ENCODE results near the gene CHRNB1.

The CHRNB1 gene, protein sequence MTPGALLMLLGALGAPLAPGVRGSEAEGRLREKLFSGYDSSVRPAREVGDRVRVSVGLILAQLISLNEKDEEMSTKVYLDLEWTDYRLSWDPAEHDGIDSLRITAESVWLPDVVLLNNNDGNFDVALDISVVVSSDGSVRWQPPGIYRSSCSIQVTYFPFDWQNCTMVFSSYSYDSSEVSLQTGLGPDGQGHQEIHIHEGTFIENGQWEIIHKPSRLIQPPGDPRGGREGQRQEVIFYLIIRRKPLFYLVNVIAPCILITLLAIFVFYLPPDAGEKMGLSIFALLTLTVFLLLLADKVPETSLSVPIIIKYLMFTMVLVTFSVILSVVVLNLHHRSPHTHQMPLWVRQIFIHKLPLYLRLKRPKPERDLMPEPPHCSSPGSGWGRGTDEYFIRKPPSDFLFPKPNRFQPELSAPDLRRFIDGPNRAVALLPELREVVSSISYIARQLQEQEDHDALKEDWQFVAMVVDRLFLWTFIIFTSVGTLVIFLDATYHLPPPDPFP

DNA sequence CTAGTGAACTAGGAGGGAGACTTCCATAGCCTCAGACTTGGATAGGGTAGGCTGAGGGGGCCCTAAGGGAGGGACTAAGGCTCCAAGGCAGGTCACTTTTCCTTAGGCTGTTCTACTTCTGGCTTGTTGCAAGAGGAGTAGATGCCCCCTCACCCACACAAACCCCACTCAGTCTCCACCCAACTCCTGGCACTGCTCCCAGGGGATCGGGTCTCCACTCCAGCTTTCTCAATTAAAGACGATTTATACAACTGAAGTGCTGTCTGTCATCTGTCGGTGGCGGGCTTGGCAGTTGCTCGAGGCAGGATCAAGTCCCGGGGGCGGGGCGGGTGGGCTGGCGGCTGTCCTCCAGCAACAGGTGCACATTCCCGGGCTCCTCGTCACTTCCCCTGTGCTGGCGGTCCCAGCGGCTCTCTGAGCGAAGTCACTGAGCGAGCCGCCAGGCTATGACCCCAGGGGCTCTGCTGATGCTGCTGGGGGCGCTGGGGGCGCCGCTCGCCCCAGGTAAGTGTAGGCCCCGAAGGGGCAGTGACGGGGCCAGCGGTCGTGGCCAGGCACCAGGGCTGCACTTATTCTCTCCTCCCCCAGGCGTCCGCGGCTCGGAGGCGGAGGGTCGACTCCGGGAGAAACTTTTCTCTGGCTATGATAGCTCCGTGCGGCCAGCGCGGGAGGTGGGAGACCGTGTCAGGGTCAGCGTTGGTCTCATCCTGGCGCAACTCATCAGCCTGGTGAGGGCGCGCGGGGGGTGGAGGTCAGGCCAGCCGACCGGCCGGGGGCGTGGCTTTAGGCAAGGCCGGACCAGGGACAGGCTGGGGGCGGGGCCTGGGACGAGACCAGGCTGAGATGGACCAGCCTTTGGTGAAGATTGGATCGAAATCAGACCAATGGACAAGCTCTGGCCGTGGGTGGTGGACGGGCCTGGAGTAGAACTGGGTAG lies at the start of gene CHRNB1:
CHRNB1 (plus strand) TSS at position 380 of the 937 bp plus-strand sequence; CDS start at position 447, 67 bp downstream.
- no peak for DNase-seq (ENCODE audit: low read depth)

DNA sequence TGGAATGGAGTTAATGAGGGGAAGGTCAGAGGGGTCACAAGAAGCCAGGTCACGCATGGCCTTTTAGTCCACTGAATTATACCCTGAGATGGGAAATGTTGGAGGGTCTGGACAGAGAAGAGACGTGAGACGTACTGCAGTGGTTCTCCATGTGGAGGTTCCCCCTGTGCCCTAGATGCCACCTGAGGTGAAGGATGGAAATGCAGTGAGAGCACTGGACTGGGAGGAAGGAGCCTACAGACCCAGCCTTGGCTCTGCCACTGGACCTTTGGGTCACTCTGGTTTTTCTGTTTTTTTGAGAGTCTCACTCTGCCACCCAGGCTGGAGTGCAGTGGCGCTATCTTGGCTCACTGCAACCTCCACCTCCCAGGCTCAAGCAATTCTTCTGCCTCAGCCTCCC lies 48.7 kb upstream of the CHRNB1 start:
- DNase-seq (ENCODE audit: low read depth) = no peak

DNA sequence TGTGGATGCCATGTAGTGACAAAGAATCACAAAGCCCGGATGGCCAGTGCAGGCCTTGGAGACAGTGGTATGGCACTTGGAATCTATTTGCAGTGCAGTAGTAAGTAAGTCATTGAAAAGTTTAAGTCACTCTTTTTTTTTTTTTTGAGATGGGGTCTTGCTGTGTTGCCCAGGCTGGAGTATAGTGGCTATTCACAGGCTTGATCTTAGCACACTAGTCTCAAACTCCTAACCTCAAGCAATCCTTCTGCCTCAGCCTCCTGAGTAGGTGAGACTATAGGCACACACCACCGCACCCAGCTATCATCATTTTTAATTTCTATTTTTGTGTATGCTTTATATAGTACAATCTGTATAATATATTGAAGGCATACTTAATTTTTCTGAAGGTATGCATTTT lies 46.2 kb upstream of the CHRNB1 start:
- DNase-seq (ENCODE audit: low read depth) = no peak

DNA sequence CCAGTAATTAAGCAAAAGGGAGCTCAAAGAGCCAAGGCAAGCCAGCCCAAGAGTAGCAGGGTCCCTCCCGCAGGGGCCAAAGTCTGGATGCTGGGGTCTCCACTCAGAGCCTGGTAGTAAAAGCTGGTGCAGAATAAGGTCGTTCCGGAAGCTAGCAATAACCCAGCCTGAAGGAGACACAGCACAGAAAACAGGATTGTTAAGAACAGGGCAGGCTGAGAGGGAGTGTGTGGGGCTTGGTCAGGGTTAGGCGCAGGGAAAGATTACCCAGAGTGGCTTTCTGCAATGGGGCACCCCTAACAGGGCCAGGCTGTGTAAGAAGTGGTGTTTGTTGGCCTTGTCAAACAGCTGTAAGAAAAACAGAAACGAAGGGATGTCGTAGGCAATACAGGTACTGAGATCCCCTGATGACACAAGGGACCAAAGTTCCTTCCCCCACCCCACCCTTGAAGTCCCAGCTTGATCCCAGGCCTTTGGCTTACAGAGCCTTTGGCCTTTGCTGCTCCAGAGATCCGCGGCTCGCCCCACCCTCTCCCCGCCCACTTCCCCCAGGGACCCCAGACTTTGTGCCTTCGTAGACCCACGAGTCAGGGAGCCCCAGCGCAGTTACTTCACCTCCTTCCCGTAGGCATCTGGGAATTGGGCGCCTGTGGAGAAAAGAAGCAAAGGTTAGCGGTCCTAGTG lies 41.7 kb upstream of the CHRNB1 start:
- no peak for DNase-seq (ENCODE audit: low read depth)

DNA sequence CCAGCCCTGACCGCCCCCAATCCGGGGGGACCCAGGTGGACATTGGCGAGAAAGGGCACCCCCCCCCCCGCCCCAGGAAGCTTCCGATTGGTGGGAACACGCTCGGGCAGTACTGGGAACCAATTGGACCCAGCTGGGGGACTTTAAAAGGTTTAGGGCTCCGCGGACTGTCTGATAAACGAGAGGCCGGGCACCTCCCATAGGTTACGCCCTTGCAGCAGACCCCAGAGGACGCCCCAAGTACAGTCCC lies 41.2 kb upstream of the CHRNB1 start:
- no peak for DNase-seq (ENCODE audit: low read depth)

DNA sequence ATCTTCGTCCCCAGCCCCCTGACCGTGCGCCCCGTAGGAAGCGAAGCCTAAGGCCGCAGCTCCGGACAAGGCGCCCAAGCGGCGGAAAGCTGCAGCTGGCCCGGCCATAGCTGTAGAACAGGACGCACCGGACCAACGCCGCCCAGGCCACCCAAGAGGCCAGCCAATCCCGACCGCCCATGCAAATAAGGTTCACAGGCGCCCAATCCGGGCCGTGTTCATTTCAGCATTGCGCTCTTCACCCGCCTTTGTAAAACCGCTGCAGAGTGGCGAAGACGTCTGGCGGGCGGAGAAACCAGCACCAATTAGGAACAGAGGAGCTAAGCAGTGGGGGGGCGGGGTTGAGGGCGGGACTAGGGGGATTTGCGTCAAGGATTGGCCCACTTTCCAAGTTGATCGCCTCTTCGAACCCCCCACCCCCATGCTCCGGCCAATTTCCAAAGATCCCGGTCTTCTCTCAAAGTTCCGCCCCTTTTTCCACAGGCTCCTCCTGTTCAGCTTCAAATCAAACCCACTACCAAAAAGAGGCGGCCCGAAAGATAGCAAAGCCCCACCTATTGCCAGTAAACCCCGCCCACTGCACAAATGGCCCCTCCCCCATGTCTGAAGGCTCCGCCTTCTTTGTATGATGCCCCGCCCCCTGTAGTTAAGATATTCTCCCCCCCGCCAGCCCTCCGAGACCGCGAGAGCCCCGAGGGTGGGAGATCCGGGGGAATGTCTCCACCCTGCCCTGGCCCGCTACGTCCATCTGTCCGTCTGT lies 40.7 kb upstream of the CHRNB1 start, which contains the start of gene TMEM256:
TMEM256 (minus strand) TSS at position 121 of the 760 bp plus-strand sequence; CDS start at position 108, 13 bp downstream.
- peak; percentile 90 for DNase-seq (ENCODE audit: low read depth)

DNA sequence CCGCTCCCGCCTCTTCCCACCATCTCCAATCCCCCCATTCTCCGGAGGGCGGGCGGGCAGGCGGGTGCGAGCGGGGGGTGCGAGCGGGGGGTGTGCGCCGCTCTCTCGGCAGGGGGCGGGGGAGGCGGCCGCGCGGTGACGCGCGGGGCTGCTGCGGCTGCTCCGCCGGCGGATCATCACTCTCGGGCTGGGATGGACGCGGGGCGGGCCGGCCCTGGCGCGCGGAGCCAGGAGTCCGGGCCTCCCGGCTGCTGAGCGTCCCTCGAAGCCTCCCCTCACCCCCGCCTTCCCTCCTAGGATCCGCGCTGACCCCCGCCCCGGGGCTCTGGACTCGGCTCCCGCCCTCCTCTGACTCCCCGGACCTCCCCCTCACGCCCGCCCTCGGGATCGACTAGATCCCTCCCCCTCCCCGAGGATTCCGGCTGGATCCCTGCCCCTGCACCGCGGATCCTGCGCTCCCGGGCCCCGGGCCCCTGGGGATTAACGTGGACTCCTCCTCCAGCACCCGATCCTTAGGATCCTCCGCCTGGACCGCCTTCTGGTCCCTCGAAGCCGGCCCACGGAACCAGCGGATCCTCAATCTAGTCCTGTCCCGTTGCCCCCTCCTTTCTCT lies 40.0 kb upstream of the CHRNB1 start:
- DNase-seq (ENCODE audit: low read depth) = peak; percentile 66

DNA sequence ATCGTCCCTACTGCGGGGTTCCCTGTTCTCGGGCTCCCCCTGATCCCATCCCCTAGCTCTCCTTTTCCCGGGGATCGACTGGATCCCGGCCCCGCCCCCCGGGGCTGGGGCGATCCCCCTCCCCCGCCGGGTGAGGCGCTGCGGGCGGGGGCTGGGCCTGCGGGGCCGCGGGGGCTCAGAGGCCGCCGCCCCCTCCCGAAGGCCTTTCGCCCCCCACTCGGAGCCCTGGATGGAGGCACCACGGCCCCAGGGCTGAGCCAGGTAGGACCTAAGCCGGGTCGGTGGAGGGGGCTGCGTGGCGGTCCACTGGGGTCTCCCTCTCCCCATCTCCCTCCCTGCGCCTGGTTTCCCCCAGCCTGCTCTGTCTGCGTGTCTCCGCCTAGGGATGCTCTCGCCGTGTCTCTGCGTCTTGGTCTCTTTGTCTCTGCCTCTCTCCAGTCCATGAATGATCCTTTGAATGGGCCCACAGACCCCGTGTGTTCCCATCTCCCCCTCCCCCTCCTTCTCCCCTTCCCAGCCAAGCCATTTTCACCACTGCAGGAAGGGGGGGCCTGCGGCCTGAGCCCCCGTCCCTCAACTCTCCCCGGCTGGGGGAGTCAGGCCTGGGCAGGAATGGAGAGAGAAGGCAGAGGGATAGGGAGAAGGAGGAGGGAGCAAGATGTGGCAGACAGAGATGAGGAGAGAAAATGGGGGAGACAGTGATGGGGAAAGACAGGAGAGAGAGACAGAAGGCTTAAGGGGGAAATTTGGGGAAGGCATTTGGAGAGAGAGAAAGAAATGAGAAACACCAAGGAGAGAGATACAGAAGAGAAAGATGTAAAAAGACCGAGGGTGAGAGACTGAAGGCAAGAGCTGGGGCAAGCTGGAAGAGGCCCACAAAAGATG lies 39.3 kb upstream of the CHRNB1 start:
- DNase-seq (ENCODE audit: low read depth) = no peak

DNA sequence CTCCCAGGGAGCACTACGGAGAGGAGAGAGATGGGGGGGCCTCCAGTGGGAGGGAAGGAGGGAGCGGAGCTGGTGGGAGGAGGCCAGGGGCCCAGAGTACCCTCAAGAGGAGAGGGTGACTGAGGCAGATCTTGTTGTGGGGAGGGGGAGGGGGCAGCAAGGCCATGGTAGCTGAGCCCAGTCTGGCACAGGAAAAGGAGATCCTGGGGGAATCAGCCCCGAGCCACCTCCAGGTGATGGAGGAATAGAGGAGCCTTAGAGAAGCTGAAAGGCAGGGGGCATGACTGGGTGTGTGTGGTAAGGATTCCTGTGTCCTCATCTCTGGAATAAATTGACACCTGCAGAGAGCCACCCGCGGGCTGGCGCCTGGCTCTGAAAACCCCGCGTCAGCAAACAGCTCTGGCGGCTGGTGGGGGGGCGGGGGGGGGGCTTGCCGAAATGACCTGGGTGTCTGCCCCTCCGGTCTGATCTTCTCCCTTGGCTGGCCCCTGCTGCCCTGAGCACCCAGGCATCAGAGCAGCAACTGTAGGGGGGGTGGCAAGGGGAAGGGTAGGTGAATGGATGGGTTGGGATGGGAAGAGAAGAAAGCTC lies 38.5 kb upstream of the CHRNB1 start:
- DNase-seq (ENCODE audit: low read depth) = no peak

DNA sequence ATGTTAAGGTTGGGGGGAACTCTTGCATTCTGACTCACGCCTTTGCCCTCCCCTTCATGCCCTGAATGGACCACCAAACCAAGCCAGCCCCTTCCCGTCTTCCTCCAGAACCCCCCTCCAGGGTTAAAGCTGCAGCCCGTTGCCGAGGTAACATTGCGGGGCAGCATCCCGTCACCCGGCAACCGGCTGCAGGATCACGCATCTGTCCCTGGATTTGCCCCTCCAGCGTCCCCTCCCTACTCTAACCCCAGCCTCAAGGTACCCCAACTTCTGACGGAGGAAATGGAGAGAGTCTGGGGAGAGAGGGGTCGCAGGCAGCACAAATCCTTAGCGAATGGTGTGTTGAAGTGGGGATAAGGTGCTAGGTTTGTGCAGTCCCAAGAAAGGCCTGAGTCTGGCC lies 37.8 kb upstream of the CHRNB1 start:
- DNase-seq (ENCODE audit: low read depth) = no peak

DNA sequence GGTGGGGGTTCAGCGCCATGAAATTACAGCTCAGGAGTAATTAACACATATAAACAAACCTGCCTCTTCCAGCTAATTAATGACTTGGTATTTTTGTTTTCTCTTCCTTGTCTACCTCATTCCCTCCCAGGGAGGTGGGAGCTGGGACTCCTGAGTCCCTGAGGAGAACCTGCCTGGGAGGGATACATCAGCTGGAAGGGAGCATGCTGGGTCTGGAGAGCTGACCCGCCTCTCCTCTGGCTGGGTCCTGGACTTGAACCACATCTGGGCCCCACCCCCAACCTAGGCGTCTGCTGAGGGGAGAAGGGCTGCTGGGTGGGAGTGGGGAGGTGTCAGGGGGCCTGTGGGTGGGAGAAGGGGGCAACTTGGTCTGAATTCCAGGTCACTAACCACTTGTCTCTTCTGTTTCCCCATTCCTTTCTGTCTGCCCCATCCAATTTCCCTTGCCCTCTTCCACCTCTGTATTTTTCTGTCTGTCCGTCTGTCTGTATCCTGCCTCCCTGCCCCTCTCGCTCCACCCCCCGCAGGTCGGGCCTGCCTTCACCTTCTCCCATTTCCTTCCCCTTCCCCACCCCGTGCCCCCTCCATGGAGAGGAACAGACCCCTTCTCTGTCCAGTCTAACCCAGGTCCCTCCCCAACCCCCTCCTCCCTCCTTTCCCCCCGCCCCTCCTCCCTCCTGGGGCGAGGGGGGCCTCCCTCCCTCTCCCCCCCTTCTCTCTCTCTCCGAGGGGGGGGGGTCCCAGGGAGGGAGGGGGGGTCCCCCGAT lies 37.2 kb upstream of the CHRNB1 start, which contains the start of gene NLGN2:
NLGN2 (plus strand) TSS at position 361 of the 767 bp plus-strand sequence. CDS start 411 bp downstream, outside the sequence.
- DNase-seq (ENCODE audit: low read depth) = no peak

DNA sequence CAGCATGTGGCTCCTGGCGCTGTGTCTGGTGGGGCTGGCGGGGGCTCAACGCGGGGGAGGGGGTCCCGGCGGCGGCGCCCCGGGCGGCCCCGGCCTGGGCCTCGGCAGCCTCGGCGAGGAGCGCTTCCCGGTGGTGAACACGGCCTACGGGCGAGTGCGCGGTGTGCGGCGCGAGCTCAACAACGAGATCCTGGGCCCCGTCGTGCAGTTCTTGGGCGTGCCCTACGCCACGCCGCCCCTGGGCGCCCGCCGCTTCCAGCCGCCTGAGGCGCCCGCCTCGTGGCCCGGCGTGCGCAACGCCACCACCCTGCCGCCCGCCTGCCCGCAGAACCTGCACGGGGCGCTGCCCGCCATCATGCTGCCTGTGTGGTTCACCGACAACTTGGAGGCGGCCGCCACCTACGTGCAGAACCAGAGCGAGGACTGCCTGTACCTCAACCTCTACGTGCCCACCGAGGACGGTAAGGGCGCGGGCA lies 36.6 kb upstream of the CHRNB1 start:
- DNase-seq (ENCODE audit: low read depth) = no peak

DNA sequence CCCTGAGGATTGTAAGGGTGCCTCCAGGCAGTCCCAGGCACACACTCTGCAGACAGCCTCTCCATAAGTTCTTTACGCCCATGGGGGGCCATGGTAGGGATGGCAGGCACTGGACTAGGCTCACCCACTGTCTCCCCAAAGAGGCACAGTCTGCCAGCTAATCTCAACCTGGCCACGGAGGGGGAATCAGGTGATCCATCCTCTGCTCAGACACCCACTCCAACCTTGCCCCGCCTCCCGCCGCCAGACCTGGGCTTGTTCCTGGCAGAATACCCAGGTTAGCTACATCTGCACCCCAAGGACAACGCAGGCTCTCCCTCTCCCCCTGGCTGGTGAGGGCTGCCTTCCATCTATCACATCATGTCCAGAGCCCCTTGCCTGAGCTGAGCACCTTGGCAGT lies 36.0 kb upstream of the CHRNB1 start:
- no peak for DNase-seq (ENCODE audit: low read depth)

DNA sequence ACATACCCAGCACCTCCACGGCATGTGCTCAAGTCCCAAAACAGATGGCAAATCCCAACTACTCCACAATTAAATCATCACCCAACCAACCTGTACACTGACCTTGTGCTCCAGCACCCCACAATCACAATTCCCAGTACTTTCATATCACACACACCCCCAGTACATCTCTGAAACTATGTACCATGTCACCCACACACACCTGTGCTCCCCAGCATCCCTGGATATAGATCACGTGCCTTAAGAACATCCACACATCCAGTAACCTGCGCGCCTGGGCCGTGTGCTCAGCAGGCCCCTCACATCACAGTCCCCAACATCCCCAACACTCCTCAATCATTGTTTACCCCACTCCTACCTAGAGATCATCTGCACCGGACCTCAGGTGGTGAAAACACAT lies 35.1 kb upstream of the CHRNB1 start:
- no peak for DNase-seq (ENCODE audit: low read depth)

DNA sequence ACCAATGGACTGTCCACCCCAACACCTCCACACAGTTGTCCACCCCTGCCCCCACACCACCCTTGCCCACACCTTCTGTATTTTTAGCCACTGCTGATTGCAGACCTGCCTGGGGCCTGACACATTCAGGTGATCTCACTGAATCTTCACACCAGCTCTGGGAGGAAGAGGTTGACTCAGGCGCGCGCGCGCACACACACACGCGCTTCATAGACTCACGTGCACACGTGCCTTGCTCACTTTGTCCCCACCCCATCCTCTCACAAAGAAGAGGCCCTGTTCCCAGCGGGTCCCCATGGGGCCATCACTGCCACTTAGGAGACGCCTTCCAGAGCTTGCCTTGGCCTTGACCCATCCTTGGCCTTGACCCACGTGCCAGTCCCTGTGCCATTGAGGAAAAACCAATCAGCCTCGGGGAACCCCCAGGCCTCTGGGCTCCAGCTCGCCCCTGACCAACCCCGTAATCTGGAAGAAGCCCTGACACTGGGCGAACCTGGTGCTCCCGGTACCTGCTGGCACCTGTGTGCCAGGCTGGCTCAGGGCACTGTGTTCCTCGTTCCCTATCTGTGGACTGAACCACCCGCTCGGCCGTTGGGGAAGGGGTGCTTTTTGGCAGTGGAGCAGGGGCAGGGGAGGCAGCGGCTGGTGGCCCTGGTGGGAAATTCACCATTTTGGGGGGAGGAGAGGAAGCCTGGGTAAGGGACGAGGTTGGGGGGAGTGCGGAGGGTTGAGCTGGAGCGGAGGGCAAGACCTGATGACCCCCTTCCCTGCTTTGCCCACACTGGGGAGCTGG lies 34.0 kb upstream of the CHRNB1 start:
- no peak for DNase-seq (ENCODE audit: low read depth)

DNA sequence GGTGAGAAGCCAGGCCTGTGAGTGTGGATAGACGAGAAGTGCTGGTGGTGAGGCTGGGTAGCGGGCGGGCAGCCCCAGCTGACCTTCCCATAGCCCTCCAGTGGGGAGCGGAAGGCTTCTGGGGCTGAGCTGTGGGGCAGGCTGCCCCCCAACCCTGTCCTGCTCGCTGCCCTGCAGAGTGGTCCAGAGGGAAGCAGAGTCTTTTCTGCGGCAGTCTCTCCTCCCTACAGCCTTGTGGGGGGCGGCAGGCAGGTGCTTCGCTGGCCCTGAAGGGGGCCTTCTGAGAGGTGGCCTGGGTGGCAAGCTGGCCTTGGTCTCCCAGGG lies 33.5 kb upstream of the CHRNB1 start:
- DNase-seq (ENCODE audit: low read depth) = no peak

DNA sequence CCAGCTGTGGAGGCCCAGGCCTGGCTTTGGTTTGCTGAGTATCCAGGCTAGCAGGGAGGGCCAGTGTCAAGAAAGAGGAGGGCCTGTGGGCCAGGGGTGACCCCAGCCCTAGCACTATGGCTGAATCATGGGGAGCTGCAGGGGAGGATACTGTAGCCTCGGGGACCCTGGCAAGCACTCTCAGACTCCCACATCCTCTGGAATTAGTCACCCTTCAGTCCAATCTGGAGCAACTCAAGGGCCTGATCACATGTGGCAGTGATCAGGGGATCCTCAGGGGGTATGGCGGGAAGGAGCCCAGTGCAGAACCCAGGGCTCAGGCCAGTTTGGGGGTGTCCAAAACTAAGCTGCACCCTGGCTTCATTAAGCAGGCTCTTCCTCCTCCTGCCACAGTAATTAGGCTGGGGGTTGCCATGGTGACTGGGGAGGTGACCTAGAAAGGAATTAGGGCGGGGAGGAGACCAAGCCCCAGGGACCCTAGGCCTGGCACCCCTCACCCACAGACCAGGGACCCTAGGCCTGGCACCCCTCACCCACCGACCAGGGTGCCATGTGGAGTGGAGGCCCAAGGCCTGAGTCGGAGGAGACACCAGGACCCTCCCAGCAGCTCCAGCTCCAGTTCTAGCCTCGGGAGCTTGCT lies 31.4 kb upstream of the CHRNB1 start:
- DNase-seq (ENCODE audit: low read depth) = no peak

DNA sequence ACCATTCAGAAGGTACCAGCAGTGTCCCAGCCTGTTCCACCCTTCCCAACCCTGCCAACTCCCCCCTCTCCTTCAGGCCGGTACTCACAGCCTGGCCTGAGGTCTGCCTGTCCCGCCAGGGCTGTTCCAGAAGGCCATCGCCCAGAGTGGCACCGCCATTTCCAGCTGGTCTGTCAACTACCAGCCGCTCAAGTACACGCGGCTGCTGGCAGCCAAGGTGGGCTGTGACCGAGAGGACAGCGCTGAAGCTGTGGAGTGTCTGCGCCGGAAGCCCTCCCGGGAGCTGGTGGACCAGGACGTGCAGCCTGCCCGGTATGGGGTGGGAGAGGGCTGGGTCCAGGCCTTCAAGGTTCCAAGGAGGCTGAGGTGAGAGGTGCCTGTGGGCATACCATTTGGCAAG lies 30.0 kb upstream of the CHRNB1 start:
- DNase-seq (ENCODE audit: low read depth) = no peak

Data from activated T-cell treated with anti-CD3 and anti-CD28 coated beads for 48 hours (primary cell).